Retinal pigment epithelial cell (primary cell): ENCODE measurements around the gene RNF10.
"Not testable (repeated sequence)": the region's sequence is repeated elsewhere in the genome, so short reads cannot be mapped to it uniquely, and the experiment has no call there.

ENCODE experiments used
- DNase-seq: peaks from one replicate; pipeline ENCODE4 v3.0.0-alpha.2; 2010; ENCODE audit warnings: low read depth
- H3K4me3 ChIP-seq: 2 replicates; pipeline ENCODE4 v1.5.1; 2011; ENCODE audit warnings: mild to moderate bottlenecking, low read length, control low read depth, moderate library complexity
- CTCF ChIP-seq: conservative IDR thresholded peaks from 2 replicates; pipeline ENCODE4 v1.5.1; 2011; ENCODE audit warnings: low read depth, low read length, control low read depth, inconsistent platforms

The RNF10 gene

GRCh38 chr12:120534203-120534702, at the start of gene RNF10:
TSS of gene RNF10 (plus strand) at chr12:120534356. CDS start at chr12:120534812, 456 bp downstream.
- peak within 1 kb of the TSS; percentile 96 for H3K4me3 ChIP-seq
- no peak for DNase-seq
- no peak for TF ChIP-seq CTCF

DNA sequence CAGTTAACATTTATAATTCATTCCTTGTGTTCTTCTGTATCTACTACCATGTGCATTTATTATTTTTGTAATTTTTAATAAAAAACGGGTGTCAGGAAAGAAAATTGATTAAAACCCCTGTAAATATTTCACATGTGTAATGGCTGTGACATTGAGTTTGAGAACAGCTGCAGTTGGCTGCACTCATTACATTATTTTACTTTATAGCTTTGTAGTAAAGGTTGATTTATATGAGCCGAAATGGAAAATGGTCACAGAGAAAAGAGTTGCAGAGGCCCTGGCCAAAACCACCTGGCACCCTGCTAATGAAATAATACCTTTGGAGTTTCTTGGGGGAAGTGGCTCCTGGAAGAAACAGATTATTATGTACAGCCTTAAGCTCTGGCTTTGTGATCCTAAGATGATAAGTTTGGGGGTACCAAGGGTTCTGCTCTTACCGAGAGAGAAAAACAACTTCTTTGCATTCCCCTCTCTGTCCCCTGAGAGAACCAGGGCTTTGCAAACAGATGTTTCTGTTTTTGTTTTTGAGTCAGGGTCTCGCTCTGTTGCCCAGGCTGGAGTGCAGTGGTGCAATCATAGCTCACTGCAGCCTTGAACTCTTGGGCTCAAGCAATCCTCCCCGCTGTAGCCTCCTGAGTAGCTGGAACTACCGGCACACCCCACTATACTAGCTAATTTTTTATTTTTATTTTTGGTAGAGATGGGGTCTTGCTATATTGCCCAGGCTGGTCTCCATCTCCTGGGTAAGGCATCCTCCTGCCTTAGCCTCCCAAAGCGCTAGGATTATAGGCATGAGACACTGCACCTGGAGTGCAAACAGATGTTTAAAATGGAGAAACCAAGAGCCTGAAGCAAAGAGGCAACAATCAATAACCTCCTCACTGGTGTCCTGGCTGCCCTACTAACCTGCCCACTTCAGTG, 47.9 kb upstream of the RNF10 start:
- no peak overlapping the region for H3K4me3 ChIP-seq
- no peak for TF ChIP-seq CTCF
- DNase-seq, result no peak

DNA sequence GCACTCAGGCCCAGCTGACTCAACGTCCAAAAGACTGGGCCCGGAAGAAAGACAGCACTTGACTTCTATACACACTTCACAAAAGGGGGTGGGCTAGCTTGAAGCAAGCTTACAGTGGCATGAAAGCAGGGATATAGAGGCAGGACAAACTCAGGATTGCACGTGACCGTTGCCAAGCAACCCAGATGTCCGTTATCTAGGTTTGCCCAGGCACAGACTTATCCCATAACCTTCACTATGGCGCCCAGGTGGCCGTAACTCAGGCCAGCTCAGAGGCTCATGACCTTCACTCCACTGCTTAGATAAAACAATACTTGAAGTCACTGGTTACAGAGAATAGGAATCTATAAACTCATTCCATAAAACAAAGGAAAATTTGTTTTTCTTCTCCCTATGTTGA, 46.6 kb upstream of the RNF10 start:
- not testable (repeated sequence) for DNase-seq, H3K4me3 ChIP-seq

DNA sequence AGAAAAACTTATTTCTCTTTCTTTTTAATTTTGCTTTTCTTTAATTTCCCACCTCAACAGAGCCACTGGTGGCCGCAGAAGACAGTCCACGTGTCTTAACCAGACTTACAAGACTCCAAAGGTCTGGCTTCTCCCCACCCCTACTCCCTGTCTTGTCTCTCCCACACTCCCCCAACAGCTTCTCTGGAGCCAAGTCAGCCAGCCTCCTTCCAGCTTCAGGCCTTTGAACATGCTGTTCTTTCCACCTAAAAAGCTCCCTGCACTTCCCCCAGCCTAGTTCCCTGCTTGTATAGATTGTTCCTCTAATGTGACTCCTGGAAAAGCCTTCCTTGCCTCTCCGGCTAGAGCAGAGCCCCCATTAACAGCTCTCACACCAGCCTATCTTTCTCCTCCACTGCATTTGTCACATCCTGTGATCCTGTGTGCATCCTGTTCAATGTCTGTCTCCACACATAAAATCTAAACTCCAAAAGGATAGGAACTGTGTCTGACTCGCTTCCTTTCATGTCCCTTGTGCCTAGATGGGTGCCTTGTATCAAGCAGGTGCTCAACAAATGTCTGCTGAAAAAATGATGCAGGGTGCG, 46.0 kb upstream of the RNF10 start:
- no peak for DNase-seq
- TF ChIP-seq CTCF, result no peak
- H3K4me3 ChIP-seq, result no peak overlapping the region

- no peak for TF ChIP-seq CTCF
- no peak for DNase-seq
- H3K4me3 ChIP-seq, result no peak overlapping the region
Observed at GRCh38 chr12:120489018-120489417, 45.1 kb upstream of the RNF10 start.

DNA sequence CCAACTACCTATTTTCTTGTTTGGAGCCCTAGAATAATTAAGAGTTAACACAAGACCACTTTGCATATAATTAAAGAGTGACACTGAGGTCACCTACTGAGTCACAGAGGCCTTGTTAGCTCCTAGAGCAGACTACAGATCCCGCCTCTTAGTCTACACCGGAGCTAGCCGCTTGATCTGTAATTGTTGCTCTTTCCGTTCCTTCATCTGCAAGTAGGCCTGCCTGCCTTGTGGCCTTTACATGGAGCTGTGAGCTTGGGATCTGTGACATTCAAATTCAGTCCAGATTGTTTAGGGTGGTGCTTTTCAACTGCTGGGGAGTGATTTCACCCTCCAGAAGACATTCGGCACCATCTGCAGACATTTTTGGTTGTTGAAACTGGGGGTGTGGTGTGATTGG, 43.8 kb upstream of the RNF10 start:
- DNase-seq, result no peak
- no peak overlapping the region for H3K4me3 ChIP-seq
- TF ChIP-seq CTCF, result no peak

DNA sequence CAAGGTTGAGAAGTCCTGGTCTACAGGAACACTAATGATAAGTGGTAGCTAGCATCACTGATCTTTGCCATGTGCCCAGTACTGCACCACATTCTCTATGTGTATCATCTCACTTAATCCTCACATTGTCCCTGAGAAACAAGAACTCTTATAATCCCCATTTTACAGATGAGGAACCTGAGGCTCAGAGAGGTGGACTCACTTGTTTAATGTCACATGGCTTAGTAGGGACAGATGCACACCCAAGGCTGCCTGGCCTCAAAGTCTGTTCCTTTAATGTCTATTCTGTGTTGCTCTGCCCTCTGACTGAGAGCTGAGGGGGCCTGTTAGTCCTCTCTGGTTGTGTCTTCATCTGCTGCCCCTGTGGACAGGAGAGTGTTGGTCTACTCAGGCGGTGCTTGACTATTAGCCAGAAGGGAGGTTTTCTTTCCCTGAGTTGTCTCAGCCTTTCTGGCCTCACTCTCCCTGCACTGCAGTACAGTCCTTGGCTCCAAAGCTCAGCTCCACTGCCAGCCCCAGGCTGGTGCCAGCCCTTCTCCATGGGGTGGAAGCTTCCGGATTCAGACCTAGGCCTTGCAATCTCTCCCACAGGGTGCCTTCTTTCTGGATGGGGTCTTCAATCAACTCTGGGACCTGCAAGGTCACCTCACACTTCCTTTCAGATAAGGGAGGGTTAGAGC, 43.2 kb upstream of the RNF10 start:
- no peak for DNase-seq
- TF ChIP-seq CTCF, result no peak
- H3K4me3 ChIP-seq, result no peak overlapping the region
